ENCODE measurements around the gene MGAT2.

The MGAT2 gene

DNA sequence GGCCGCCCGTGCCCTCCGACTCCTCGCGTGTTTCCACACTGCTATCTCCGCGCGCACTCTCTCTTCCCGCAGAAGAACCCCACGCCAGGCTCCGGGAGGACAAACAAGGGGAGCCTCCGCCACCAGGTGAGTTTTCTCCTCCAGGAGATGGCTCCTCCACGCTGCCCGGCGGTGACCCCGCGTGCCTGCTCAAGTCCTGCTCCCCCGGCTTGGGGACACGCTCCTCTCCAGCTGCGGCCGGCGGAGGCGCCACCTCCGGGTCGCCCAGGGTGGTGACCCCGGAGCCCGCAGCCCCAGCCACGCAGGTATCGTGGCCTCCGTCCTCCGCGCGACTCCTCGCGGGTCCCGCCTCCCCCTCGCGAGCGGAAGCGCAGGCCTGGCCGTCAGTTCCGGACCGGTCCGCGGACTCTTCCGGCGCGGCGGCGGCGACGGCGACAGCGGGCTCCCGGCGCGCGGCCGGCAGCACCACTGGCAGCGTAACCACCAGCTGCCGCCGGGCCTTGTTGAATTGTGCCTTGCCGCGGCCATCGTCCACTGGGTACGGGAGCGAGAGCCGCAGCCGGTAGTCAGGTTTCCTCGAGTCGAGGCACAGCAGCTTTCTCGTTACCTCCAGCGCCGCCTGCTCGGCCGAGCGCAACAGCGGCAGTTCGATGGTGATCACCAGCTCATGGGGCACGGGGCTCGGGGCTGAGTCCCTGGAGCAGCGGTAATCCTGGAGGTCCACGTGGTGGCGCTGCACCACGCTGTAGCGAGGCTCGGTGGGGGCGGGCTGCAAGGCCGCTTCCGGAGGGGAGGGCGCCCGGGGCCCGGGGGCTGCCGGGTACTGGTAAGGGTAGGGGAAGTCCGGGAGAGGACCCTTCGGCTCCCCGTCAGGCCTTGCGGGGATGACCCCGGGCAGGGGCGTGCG, 13.3 kb downstream of the MGAT2 start:
- peak; percentile 98 for DNase-seq (ENCODE audit: low read depth)
- peak overlapping the region; percentile 100 for H3K4me3 ChIP-seq (ENCODE audit: low read depth, low read length)
- TF ChIP-seq MAX (IDR thresholded peaks at IDR 0.05; ENCODE audit: low read depth, low read length) (peak; percentile 98), MYC (IDR thresholded peaks at IDR 0.05; ENCODE audit: low read depth, low read length) (peak; percentile 92), POLR2A (IDR thresholded peaks at IDR 0.05; ENCODE audit: extremely low read depth, insufficient read length) (peak; percentile 90)
- TF ChIP-seq, protein P1, sequence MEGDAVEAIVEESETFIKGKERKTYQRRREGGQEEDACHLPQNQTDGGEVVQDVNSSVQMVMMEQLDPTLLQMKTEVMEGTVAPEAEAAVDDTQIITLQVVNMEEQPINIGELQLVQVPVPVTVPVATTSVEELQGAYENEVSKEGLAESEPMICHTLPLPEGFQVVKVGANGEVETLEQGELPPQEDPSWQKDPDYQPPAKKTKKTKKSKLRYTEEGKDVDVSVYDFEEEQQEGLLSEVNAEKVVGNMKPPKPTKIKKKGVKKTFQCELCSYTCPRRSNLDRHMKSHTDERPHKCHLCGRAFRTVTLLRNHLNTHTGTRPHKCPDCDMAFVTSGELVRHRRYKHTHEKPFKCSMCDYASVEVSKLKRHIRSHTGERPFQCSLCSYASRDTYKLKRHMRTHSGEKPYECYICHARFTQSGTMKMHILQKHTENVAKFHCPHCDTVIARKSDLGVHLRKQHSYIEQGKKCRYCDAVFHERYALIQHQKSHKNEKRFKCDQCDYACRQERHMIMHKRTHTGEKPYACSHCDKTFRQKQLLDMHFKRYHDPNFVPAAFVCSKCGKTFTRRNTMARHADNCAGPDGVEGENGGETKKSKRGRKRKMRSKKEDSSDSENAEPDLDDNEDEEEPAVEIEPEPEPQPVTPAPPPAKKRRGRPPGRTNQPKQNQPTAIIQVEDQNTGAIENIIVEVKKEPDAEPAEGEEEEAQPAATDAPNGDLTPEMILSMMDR (IDR thresholded peaks at IDR 0.05; ENCODE audit: low read depth, low read length), result peak; percentile 67

DNA sequence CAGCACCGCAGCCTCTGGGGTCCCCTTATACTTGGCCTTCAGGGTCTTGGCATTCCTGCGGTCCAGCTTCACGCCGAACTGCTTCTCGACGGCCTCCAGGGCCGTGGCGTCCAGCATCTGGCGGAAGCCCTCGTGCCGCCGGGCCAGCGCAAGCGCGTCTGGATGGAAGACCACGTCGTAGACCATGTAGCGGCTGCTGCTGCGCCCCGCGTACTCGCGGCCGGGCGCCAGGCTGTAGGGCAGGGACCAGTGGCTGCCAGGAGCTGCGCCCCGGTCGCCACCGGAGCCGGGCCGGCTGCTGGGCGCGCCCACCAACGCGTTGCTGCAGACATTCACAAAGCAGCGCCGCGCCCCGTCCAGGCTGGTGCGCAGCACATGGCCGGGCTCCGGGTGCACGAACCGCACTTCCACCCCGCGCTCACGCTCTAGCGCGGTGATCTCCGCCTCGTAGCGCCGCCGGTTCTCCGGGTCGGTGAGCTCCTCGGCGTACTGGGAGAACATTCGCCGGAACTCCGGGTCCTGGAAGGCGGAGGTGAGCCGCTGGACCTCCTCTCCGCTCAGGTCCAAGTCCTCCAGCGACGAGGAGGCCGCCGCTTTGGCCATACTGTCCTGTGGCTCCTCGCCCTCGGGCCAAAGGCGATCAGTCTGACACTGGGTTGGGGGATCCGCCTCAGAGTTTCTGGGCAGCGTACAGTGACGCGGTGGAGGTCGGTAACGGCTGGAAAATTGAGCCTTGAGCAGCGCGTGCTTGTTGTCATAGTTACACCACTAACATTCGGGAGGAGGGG, 14.1 kb downstream of the MGAT2 start, which contains the start of gene DNAAF2:
TSS of gene DNAAF2 (minus strand) at position 698 of the 788 bp plus-strand sequence. CDS start at position 603, 95 bp downstream.
- peak within 1 kb of the TSS; percentile 87 for H3K4me3 ChIP-seq (ENCODE audit: low read depth, low read length)
- DNase-seq (ENCODE audit: low read depth), result peak; percentile 75
- no peak; the same call in none of the 2 replicates for TF ChIP-seq MYC (IDR thresholded peaks at IDR 0.05; ENCODE audit: low read depth, low read length)
- TF ChIP-seq POLR2A (IDR thresholded peaks at IDR 0.05; ENCODE audit: extremely low read depth, insufficient read length), result peak; percentile 16
- TF ChIP-seq, protein P1 (IDR thresholded peaks at IDR 0.05; ENCODE audit: low read depth, low read length), result no peak
- peak; percentile 64 for TF ChIP-seq MAX (IDR thresholded peaks at IDR 0.05; ENCODE audit: low read depth, low read length)

- no peak overlapping the region for H3K4me3 ChIP-seq (ENCODE audit: low read depth, low read length)
- DNase-seq (ENCODE audit: low read depth), result no peak
- TF ChIP-seq MYC (IDR thresholded peaks at IDR 0.05; ENCODE audit: low read depth, low read length), result no peak
- no peak for TF ChIP-seq MAX (IDR thresholded peaks at IDR 0.05; ENCODE audit: low read depth, low read length)
- TF ChIP-seq, protein P1 (IDR thresholded peaks at IDR 0.05; ENCODE audit: low read depth, low read length), result no peak
- TF ChIP-seq POLR2A (IDR thresholded peaks at IDR 0.05; ENCODE audit: extremely low read depth, insufficient read length), result no peak
Observed at GRCh38 chr14:49636866-49637265, 16.3 kb downstream of the MGAT2 start.

DNA sequence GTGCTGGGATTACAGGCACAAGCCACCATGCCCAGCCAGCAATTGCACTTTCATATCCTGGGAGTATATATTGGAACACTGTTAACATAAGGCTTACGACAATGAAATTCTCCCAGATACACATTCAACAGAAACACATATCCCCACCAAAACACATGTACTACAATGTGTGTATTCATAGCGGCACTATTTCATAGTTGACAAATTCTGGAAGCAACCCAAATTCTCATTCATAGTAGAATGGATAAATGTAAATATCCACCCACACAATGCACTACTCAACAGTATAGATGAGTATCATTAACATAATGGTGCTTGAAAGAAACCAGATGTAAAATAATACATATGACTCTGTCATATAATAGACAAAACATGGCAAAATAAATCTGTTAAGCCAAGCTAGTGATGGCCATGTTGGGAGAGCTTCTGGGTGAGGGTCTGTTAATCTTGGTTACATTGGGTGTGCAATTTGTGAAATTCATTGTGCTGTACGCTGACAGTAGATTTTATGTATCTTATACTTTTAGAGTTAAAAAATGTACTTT, 17.0 kb downstream of the MGAT2 start:
- TF ChIP-seq, protein P1 (IDR thresholded peaks at IDR 0.05; ENCODE audit: low read depth, low read length), result no peak
- TF ChIP-seq POLR2A (IDR thresholded peaks at IDR 0.05; ENCODE audit: extremely low read depth, insufficient read length), result no peak
- TF ChIP-seq MYC (IDR thresholded peaks at IDR 0.05; ENCODE audit: low read depth, low read length), result no peak
- TF ChIP-seq MAX (IDR thresholded peaks at IDR 0.05; ENCODE audit: low read depth, low read length), result no peak
- no peak overlapping the region for H3K4me3 ChIP-seq (ENCODE audit: low read depth, low read length)
- DNase-seq (ENCODE audit: low read depth), result no peak
